Liver (tissue), 9 donors: ENCODE measurements around the gene CRAT. TPM values are rescaled to one million over a fixed set of nuclear protein-coding genes. Genes with fewer than 3 reads are reported as not detected.

Source experiments
- DNase-seq: peaks from one replicate; pipeline ENCODE4 v3.0.0-alpha.2; 2017; ENCODE audit warnings: low spot score
- H3K27ac ChIP-seq, 2 donors: one replicate each; pipeline ENCODE4 v1.7.0; 2013; ENCODE audit warnings: inconsistent platforms in 2 of 2, low read length in 2 of 2, control low read depth in 1 of 2, low read depth in 1 of 2, mild to moderate bottlenecking in 1 of 2
- H3K27me3 ChIP-seq, 4 donors: one replicate each; pipeline versions ENCODE4 v1.6.1 to v1.7.0; 2013; ENCODE audit warnings: low read length in 3 of 4, inconsistent platforms in 1 of 4, mild to moderate bottlenecking in 1 of 4, moderate library complexity in 1 of 4; ENCODE audit not compliant: control insufficient read depth in 4 of 4, insufficient read depth in 4 of 4
- H3K36me3 ChIP-seq, 4 donors: one replicate each; pipeline versions ENCODE4 v1.6.1 to v1.7.0; 2013; ENCODE audit warnings: low read length in 3 of 4, mild to moderate bottlenecking in 3 of 4, low read depth in 1 of 4, moderate library complexity in 1 of 4; ENCODE audit not compliant: control insufficient read depth in 4 of 4, insufficient read depth in 3 of 4
- H3K4me1 ChIP-seq, 4 donors: one replicate each; pipeline versions ENCODE4 v1.6.1 to v1.7.0; 2013; ENCODE audit warnings: low read length in 3 of 4, mild to moderate bottlenecking in 3 of 4, moderate library complexity in 1 of 4; ENCODE audit not compliant: control insufficient read depth in 4 of 4, insufficient read depth in 4 of 4
- H3K4me3 ChIP-seq, 3 donors: one replicate each; pipeline versions ENCODE4 v1.6.1 to v1.7.0; 2013; ENCODE audit warnings: low read length in 3 of 3, control low read depth in 1 of 3, low read depth in 1 of 3, mild to moderate bottlenecking in 1 of 3
- H3K9ac ChIP-seq, 2 donors: one replicate each; pipeline ENCODE4 v1.7.0; 2013; ENCODE audit warnings: low read length in 2 of 2, mild to moderate bottlenecking in 2 of 2, moderate library complexity in 2 of 2, control low read depth in 1 of 2, low read depth in 1 of 2
- H3K9me3 ChIP-seq, 4 donors: one replicate each; pipeline versions ENCODE4 v1.6.1 to v1.7.0; 2013; ENCODE audit warnings: low read length in 3 of 4; ENCODE audit not compliant: control insufficient read depth in 4 of 4
- ATF3 ChIP-seq: IDR thresholded peaks from 2 replicates; pipeline ENCODE4 v1.6.1; 2016; ENCODE audit warnings: antibody characterized with exemption
- EGR1 ChIP-seq, 2 donors: IDR thresholded peaks; 2 replicates each; pipeline ENCODE4 v1.6.1; 2016 to 2018; ENCODE audit warnings: antibody characterized with exemption in 2 of 2, low read depth in 2 of 2
- FOXA2 ChIP-seq: IDR thresholded peaks from 2 replicates; pipeline ENCODE4 v1.6.1; 2016; ENCODE audit warnings: antibody characterized with exemption
- HNF4A ChIP-seq, 2 donors: conservative IDR thresholded peaks; 2 replicates each; pipeline ENCODE4 v1.6.1; 2016; ENCODE audit warnings: antibody characterized with exemption in 2 of 2, mild to moderate bottlenecking in 2 of 2
- RAD21 ChIP-seq, 2 donors: IDR thresholded peaks; 2 replicates each; pipeline ENCODE4 v1.6.1; 2016; ENCODE audit warnings: antibody characterized with exemption in 2 of 2, mild to moderate bottlenecking in 2 of 2
- SP1 ChIP-seq: IDR thresholded peaks from 2 replicates; pipeline ENCODE4 v1.6.1; 2018; ENCODE audit warnings: antibody characterized with exemption, mild to moderate bottlenecking
- TAF1 ChIP-seq: conservative IDR thresholded peaks from 2 replicates; pipeline ENCODE4 v1.6.1; 2016; ENCODE audit warnings: antibody characterized with exemption, mild to moderate bottlenecking
- YY1 ChIP-seq: IDR thresholded peaks from 2 replicates; pipeline ENCODE4 v1.6.1; 2016; ENCODE audit warnings: antibody characterized with exemption, mild to moderate bottlenecking
- ZBTB33 ChIP-seq: IDR thresholded peaks from 2 replicates; pipeline ENCODE4 v1.6.1; 2016; ENCODE audit warnings: antibody characterized with exemption
- WGBS: extraction: QIAGEN DNeasy Blood & Tissue Kit; methylation state at CpG from one replicate; pipeline ENCODE4 v1.1.7; 2013; 5-methylcytosine and 5-hydroxymethylcytosine counted together
- polyA plus RNA-seq, 2 donors: library from polyadenylated mRNA; stranded (reverse) in 1 of 2; unstranded in 1 of 2; fragments of 200-250 nt in 1 of 2; fragments of >200 nt in 1 of 2; fragmentation: Nextera tagmentation in 1 of 2; extraction: Ambion mirVana in 1 of 2; gene quantifications; one replicate each; pipeline versions ENCODE4 v1.2.1 to v1.2.3, GENCODE V29; 2013 to 2015
- total RNA-seq, 2 donors: library from RNA; depleted of rRNA; stranded (reverse); fragments of >200 nt; gene quantifications; one replicate each; pipeline ENCODE4 v1.2.3, GENCODE V29; 2014
- TF ChIP-seq, protein P1 (sequence below): IDR thresholded peaks from 2 replicates; pipeline ENCODE4 v1.6.1; 2016; ENCODE audit warnings: antibody characterized with exemption
- donor health status: healthy.
- donor health status: healthy.
- donor health status: healthy.
- donor health status: healthy.
- donor health status: healthy.

The CRAT gene
- total and polyA plus RNA-seq, 4 donors = 33.8 to 121 (median 89.1) TPM

DNA sequence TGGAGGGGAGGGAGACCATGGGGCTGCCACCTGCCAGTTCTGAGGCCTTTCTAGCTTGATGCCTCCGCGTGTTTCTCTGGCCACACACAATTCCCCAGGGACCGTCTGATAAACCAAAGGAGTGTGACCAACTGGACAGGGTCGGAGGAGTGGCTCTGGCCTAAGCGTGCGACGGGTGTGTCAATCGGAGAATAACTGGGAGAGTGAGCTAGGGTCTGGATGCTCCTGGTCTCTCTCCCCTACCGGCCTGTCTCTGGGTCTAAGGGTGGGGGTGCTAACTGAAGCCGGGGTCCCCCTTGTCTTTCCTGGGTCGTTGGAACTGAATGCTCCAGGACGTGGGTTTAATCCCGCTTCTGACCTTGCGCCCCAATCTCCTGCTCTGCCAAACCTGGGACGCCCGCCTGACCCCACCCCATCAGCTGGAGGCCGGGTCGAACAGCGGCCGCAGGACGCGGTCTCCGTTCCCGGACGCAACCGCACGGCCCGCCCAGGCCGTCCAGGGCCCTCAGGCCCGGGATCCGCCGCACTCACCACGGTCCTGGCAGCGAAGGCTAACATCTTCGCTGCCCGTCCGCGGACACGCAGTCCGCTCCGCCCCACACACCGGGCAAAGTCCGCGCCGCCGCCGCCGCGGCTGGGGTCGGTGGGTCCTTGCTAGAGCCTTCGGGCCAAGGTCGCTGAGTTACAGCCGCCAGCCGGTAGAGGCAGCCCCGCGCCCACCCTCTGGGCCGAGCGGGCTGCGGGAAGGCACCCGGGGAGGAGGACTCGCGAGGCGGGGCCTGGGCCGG lies 447 bp downstream of the CRAT start (continued):
- TF ChIP-seq SP1 = peak; percentile 62
- TF ChIP-seq TAF1 = no peak
- no peak for TF ChIP-seq YY1
- TF ChIP-seq ZBTB33 = no peak

GRCh38 chr9:129109537-129109903 lies 1.1 kb downstream of the CRAT start:
- DNase-seq = no peak
- 31% methylated on average over 7 of the region's 7 CpGs for WGBS
- Histone ChIP-seq H3K27ac (peak overlapping the region in 1 of 2 donors; percentile 84), H3K9ac (peak overlapping the region in 1 of 2 donors; percentile 83), H3K9me3 (no peaks in the 10 kb centered on the region), H3K27me3 (no peaks in the 10 kb centered on the region), H3K36me3 (peaks cover 2 to 17% (median 8%) of the 10 kb centered on the region in 4 donors), H3K4me1 (peaks cover 2 to 32% (median 25%) of the 10 kb centered on the region in 4 donors), H3K4me3 (peak overlapping the region in 2 of 3 donors; percentile 60 to 76)
- TF ChIP-seq YY1 (no peak), FOXA2 (no peak), HNF4A (conservative IDR thresholded peaks at IDR 0.05) (peak in 1 of 2 donors; percentile 6), RAD21 (IDR thresholded peaks at IDR 0.05) (peak in 1 of 2 donors; percentile 5)
- TF ChIP-seq, protein P1, sequence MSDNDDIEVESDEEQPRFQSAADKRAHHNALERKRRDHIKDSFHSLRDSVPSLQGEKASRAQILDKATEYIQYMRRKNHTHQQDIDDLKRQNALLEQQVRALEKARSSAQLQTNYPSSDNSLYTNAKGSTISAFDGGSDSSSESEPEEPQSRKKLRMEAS = no peak

GRCh38 chr9:129108805-129109536 lies 1.6 kb downstream of the CRAT start:
- Histone ChIP-seq H3K4me3 (peak overlapping the region in 2 of 3 donors; percentile 60 to 76), H3K36me3 (peaks cover 2 to 17% (median 8%) of the 10 kb centered on the region in 4 donors), H3K4me1 (peaks cover 2 to 30% (median 23%) of the 10 kb centered on the region in 4 donors), H3K27ac (no peak overlapping the region), H3K9me3 (no peaks in the 10 kb centered on the region), H3K9ac (peak overlapping the region in 1 of 2 donors; percentile 50), H3K27me3 (no peaks in the 10 kb centered on the region)
- no peak for TF ChIP-seq ATF3
- TF ChIP-seq, protein P1 = no peak
- no peak for TF ChIP-seq FOXA2
- TF ChIP-seq TAF1 = no peak
- TF ChIP-seq EGR1 (IDR thresholded peaks at IDR 0.05; ENCODE audit: low read depth in 2 of 2) = no peak
- WGBS = 60% methylated on average over 10 of the region's 10 CpGs
- DNase-seq = no peak
